GM21360 (cell line): ENCODE measurements around the gene CHAD.
"Not testable (repeated sequence)": the region's sequence is repeated elsewhere in the genome, so short reads cannot be mapped to it uniquely, and the experiment has no call there.

Experiments
- ATAC-seq: cut with Tn5 transposase; IDR thresholded peaks from one replicate; pipeline ENCODE4 v1.9.1; 2021; ENCODE audit warnings: mild to moderate bottlenecking, moderate library complexity; ENCODE audit not compliant: unreplicated experiment

CHAD gene

DNA sequence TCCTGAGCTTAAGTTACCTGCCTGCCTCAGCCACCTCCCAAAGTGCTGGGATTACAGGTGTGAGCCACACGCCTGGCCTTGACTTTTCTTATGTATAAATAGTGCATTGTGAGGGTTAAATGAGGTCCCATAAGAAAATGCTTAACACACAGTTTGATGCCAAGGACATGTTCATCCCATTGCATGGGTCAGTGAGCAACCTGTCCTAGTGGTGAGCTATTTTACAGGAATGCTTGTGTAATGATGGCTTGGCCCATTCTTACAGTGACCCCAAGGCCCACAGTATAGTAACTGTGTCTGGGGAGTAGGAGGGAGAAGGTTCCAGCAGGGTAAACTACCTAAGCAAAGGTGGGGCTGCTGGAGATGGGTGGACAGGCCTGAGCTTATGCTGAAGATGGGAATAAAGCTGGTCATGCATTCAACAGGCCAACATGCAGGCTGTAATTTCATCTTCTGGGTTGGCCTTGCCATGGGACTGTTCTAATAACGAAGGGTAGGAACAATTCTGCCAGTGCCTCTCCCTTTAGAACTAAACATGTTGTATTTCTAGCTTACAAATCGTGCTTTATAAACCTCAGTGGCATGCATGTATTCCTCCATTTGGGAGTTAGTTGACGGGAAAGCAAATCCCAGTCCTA, 36.4 kb downstream of the CHAD start:
- ATAC-seq, result no peak

DNA sequence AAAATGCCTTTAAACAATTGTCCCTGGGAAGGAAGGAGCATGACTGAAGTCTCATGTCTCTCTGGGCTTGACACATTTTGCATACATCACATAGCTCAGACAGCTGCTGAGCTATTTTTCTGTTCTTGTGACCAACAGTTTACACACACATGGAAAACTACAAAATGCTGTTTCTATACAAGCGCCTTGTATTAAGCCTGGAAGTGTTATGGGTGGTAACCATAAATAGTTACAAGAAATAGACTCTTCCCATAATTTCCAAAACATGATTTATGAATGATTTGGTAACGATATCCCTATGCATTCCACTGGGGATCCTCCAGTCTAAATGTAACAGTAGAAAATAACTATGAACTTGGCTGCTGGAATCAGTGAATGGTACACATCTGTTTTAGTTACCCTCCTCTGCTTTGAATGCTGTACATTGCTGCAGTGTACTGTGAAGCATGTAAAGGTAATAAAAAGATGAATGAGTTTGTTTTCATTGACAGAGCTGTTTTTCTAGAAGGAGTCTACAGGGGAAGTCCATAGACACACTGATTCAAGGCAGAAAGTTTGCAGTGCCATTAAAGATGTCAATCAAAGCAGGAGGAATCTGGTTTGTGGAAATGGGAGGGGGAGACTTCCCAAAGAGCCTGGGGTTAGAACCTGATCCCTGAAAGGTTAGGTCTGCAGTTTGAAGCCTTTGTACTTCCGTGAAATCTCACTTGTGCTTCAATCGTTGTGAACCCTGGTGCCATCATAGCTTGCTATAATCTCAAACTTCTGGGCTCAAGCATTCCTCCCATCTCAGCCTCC, 37.7 kb downstream of the CHAD start:
- no peak for ATAC-seq

DNA sequence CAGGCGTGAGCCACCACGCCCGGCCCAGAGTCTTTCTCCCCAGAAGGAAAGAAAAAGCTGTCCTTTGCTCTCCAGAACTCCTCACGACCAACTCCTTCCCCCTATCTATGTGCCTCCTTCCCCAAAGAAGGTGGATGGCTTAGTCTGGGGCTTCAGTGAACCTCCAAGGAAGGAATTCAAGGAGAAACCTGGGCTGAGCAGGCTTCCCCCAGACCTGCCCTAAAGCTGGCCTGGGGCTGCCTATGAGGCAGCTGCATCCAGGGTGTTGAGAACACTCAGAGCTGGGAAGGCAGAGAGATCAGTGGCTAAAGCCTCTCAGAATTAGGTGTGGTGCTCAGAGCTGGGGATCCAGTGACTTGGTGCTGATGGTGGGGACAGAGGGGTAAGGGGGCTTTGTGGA, 38.9 kb downstream of the CHAD start:
- ATAC-seq, result no peak

DNA sequence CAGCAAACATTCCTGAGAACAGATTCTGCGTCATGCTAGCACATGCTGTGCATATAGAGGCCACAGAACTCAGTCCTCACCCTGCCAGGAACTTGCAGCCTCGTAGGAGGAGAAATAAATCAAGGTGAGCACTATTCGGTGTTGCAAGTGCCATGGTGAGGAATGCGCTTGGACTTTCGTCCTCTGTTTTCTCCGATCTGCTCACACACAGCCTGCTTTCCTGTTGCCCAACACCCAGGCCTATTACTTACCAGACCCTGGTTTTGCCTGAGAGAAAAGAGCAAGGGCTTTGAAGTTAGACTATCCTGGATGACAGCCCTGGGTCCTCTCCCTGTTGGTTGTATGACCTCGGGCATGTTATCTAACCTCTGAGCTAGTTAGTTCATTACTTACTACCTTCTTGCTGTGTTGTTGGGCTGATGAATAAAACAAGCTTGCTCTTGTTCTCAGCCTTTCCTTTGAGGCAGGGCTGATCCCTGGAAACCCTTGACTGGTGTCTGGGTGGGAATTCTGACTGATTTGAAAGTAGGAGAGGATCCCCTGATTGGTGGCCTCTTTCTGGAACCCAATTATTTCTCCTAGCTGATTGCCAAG, 39.8 kb downstream of the CHAD start:
- ATAC-seq, result no peak

DNA sequence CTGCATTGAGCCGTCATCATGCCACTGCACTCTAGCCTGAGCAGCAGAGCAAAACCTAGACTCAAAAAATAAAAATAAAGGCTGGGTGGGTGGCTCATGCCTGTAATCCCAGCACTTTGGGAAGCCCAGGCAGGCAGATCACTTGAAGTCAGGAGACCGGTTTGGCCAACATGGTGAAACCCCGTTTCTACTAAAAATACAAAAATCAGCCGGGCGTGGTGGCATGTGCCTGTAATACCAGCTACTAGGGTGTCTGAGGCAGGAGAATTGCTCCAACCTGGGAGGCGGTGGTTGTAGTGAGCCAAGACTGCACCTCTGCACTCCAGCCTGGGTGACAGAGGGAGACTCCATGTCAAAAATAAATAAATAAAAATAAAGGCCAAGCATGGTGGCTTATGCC, 40.6 kb downstream of the CHAD start:
- not testable (repeated sequence) for ATAC-seq

DNA sequence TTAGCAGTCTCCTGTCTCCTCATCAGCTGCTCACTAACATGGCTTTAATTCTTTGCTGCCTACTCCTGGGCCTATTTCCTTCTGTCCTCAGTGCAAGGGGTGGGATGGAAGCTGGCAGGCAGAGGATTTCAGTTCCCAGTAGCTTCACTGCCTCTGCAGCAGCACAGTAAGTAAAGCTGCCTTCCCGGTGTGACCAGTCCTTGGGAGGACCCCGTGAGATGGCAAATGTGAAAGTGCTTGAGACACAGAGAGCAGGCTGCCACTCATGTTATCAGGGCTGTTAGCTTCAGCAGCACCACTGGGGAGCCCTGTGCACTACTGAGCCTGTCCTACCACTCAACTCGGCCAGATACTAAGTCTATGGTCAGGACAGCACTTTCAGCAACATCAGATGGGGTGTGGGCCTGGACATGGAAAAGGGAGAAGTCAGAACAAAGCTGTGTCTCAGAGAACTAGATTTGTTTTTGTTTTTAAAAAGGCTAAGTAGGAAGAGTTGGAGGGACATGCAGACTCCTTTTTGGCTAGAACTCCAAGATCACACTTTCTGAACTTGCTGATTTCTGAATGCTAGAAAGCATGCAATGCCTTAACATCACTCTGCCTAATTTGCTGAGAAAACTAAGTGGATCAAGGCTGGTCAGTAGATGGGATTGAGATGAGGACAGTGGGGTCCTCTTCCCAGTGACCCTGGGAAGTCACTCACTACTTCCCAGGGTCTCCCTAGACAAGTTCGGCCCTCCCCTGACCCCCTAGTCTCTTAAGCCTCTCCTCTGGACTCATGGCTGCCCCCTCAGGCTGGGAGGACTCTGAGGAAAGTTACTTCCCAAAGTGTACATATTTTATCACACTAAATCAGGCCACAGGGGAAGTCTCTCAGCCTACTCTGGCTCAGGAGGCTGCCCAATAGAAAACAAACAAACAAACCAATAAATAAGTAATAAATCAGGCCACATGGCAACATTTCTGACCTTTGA, 41.6 kb downstream of the CHAD start:
- no peak for ATAC-seq

DNA sequence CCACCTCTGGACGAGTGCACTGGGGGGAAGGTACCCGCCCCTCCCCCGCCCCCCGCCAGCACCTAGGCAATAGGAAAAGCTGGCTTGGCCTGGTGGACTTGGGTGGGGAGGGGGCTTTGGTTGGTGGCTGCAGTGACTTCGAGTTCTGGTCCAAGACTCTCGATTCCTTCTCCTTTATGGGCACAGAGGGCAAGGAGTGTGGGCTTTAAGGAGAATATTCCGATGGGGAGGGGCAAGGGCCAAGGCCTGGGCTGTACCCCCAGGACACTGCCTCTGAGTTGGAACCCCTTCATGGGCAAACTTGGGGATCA, 42.3 kb downstream of the CHAD start:
- ATAC-seq, result no peak

DNA sequence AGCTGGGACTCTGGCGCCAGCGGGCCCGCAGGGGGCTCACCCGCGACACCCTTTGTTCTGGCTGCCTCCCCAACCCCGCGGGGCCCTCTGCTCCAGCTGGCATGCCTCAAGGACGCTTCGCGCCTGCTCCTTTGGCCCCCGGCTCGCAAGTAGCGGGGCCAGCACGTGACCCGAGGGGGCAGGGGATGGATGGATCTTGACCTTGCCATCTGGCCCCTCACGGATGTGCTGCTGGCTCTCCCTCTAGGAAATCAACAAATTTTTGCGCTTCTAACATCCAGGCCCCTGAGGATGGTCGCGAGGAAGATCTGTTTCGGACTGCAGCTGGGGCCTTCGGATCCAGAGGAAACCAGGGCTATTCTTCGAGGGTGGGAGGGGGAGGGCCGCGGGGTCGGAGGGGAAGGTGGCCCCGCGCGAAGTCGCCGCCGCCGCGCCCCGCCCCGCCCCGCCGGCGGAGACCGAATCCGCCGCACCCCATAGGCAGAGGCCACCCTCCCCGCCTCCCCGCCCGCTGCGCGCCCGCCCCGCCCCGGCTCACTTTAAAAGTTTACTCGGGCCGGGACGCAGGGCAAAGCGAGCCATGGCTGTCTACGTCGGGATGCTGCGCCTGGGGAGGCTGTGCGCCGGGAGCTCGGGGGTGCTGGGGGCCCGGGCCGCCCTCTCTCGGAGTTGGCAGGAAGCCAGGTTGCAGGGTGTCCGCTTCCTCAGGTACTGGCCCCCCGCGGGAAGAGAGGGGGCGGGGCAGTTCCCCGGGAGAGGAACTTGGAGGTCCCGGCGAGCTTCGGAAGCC, 42.8 kb downstream of the CHAD start, which contains the start of gene ACSF2:
Gene ACSF2 (plus strand): TSS at position 537 of the 790 bp plus-strand sequence. CDS start 44 bp downstream, at position 581.
- peak; percentile 51 for ATAC-seq

DNA sequence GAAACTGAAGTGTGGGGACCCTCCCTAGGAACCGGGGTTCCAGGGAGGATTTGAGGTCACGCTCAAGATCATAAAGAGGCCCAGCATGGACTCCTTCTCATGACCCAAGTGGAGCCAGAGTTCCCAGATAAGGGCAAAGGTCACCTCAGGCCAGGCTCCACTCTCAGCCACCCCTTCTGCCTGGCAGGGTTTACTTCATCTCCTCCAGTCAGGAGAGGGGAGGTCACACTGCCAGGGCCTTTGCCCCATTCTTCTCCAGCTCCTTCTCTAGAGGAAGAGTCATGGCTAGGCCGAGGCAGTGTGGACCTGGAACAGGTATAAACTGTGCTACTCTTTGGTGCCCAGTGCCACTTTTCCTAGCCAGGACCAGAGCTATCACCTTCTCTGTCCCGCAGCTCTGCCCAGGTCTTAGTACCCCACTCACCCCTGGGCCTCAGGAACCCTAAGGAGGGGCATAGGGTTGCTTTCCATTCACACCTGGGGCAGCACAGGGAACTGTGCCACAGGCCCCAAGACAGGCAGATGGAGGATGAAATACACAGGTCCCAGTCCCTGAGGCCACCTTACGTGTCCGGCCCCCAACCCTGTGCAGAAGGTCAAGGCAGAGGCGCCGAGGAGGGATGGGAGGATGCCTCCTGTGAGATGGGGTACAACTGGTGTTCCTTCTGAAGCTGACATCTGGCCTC, 43.5 kb downstream of the CHAD start:
- ATAC-seq, result no peak

DNA sequence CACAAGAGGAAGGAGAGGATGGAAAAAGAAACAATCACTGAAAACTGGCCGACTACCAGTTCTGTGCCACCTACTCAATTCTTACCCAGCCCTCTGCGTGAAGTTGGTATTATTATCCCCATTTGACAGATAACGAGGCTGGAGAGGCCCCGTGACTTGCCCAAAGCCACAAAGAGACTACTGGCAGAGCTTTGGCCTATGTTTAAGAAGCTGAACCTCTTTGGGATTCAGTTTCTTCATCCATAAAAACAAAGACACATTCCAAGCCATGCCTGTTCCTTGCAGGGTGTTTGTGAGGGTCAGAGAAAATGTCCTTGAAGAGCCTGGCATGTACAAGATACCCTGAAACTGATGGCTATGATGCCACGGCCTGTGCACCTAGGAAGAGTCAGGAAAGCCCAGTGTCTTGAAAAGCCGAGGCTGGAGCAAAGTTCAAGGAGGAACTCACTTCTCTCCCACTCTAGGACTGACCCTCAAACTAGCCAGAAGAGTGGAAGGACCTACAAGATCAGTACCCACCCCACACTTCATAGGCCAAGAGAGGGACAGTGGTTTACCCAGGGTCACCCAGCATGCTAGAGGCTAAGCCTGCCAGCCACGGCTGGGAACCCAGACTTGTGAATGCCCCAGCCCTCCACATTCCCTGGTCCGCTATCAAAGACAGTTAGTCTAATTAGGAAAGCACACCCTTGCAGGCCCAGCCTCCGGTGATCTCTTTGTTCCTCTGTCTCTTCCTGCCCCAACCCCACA, 44.3 kb downstream of the CHAD start:
- ATAC-seq, result no peak

DNA sequence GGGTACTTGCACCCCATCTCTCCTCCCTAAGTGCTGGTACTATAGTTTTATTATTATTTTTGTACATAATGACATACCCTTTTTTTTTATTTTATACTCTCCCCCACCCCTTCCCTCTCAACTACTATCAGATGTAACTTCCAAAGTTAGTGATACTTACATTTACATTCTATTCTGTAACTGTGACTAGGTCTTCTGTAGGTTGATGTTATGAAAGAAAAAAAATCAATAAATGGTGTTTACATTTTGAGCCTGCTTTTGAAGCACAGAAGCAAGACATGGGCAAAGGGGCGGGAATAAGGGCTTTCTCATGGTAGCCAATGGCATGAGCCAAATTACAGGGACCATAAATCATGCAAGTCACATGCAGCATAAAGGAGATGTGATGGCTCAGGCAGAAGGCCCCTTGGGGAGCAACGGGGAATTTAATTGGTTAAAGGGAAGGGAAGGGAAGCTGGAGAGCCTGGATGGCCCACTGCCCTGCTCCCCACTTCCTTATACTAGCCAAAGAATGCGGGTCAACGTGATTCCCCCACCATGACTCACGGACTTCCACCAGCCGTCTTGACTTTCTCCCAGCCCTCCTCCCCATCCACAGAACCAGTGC, 45.0 kb downstream of the CHAD start:
- ATAC-seq, result no peak

DNA sequence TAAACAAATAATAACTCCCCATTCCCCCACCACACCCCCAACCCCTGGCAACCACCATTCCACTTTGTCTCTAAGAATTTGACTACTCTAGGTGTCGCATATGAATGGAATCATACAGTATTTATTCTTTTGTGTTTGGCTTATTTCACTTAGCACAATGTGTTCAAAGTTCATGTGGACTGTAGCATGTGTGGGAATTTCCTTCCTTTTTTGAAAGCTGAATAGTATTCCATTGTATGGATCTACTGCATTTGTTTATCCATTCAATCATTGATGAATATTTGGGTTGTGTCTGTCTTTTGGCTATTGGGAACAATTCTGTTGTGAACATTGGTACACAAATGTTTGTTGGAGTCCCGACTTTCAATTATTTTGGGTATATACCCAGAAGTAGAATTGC, 45.9 kb downstream of the CHAD start:
- ATAC-seq, result no peak

DNA sequence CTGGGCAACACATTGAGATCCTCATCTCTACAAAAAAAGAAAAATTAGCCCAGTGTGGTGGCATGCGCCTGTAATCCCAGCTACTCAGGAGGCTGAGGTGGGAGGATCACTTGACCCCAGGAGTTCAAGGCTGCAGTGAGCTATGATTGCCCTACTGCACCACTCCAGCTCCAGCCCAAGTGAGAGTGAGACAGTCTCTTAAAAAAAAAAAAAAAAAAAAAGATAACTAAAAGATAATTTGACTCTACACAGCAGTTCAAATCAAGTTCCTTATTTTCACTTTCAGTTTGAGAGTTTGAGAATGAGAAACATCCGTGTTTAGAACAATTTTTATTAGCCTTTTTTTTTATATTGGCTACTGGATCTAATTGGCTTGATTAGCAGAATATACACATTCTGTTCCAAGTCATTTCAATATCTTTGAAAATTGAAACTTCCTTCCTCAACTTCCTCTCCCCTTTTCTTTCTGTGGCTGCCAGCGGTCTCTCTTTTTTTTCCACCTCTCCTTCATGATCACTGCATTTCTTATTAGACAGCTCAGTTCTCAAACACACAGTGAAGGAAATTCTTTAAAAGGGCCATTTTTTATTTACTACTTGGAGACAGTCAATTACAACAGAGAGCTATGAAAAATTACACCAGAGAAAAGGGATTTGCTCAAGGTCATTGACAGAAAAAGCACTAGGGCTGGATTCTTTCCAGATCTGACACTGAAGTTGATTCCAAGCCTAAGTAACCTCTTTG, 47.2 kb downstream of the CHAD start:
- ATAC-seq, result no peak

DNA sequence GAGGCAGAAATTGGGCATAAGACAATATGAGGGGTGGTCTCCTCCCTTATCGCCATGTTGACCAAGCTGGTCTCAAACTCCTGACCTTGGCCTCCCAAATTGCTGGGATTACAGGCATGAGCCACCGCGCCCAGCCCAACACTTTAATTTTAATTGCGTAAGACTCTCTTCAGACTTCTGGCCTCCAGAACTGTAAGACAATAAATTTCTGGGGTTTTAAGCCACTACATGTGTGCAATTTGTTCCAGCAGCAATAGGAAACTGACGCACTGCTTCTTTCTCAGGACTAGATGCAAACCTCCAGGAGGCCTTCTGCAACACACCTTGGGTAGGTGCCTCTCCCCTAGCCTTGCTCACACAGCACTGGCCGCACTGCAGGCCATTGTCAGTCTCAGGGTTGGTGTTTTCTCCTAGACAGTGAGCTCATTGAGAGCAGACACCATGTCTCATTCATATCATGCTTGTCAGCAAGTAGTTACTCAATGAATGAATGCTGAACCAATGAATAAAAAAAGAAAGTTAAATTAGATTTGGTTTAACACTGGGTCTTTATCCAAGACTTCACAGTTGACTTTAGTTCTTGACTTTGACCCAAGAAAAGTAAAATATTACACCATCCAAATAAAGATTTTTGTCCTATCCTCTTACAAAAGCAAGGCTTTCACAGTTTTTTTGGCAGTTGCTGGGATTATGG, 48.1 kb downstream of the CHAD start:
- ATAC-seq, result no peak

DNA sequence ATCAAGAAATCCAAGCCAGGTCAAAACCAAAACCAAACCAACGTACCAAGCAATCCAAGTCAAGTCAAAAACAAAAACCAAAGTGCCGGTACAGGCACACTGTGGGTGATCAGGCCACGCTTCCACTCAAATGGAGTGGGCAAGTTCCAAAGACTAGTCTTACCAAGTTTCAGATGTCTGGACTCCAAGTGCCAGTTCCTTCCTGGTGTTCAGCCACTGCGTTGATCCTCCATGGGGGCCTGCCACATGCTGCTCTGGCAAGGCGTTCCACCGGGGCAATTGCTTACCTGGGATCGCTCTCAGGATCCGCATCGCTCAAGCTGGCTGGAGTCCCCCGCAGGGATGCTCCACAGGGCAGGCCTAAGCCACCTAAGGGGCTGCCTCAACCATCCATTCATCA, 49.1 kb downstream of the CHAD start:
- ATAC-seq, result not testable (repeated sequence)

DNA sequence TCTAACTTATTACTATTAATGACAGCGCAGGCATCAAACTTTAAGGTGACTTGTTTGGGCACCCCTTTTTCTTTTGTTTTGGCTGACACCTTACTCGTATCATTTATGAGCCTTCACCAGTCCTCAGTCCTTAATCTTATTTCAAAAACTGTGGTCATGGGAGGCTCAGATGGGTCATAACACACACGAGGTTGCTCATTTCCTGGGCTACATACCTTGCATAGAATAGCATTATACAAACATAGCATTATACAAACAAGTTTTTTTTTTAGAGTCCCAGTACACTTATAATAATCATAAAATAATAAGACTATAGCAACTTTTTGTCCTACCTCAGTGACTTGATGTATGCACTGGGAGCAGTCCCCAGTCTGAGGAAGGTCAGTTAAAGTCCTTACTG, 53.9 kb downstream of the CHAD start:
- no peak for ATAC-seq
